IMR-90 (cell line): ENCODE results near the gene CALHM3. TPM values are rescaled to one million over a fixed set of nuclear protein-coding genes. Genes with fewer than 3 reads are reported as not detected.

ENCODE experiments used
- ATAC-seq: fragments of 200-7000 bp; cut with Tn5 transposase; 2 replicates; pipeline ENCODE4 v1.9.1; 2020; ENCODE audit warnings: low read depth, mild to moderate bottlenecking, moderate library complexity
- BruUV-seq: library from RNA; stranded (reverse); fragments of 400-500 nt; replicated peaks from 2 replicates; lab custom pipeline; 2021; lab: Mats Ljungman, UMichigan
- CTCF ChIA-PET: fragments of 300-600 bp; formaldehyde crosslinking; extraction: SDS; loops from one replicate; lab custom pipeline; 2021; ENCODE audit warnings: antibody characterized with exemption; lab: Yijun Ruan, JAX
- POLR2A ChIA-PET: fragments of 300-600 bp; sonication (Branson Sonifier 250); formaldehyde crosslinking; loops from one replicate; lab custom pipeline; 2022; ENCODE audit warnings: antibody characterized with exemption; ENCODE audit not compliant: unreplicated experiment; lab: Charles Lee
- DNase-seq: peaks from one replicate; pipeline ENCODE4 v3.0.0; 2013
- H2AFZ ChIP-seq: replicated peaks from 2 replicates; pipeline ENCODE3; 2013; ENCODE audit warnings: low read length, mild to moderate bottlenecking; ENCODE audit not compliant: poor library complexity
- H2AK5ac ChIP-seq: 2 replicates; pipeline ENCODE4 v1.6.1; 2013; ENCODE audit warnings: low read depth, low read length, inconsistent platforms
- H2AK9ac ChIP-seq: replicated peaks from 2 replicates; pipeline ENCODE3; 2013; ENCODE audit warnings: mild to moderate bottlenecking, low read depth, low read length, moderate library complexity; ENCODE audit not compliant: poor library complexity
- H2BK120ac ChIP-seq: 2 replicates; pipeline ENCODE4 v1.6.1; 2013; ENCODE audit warnings: low read depth, low read length, inconsistent platforms
- H2BK15ac ChIP-seq: 3 replicates; pipeline ENCODE4 v1.6.1; 2013; ENCODE audit warnings: low read depth, low read length, inconsistent platforms
- H2BK20ac ChIP-seq: 2 replicates; pipeline ENCODE4 v1.6.1; 2013; ENCODE audit warnings: low read depth, mild to moderate bottlenecking, inconsistent platforms, low read length, moderate library complexity
- H2BK5ac ChIP-seq: 2 replicates; pipeline ENCODE4 v1.6.1; 2013; ENCODE audit warnings: mild to moderate bottlenecking, low read depth, low read length, inconsistent platforms; ENCODE audit not compliant: poor library complexity, severe bottlenecking
- H3K14ac ChIP-seq: replicated peaks from 2 replicates; pipeline ENCODE4 v1.6.1; 2013; ENCODE audit warnings: low read depth, low read length, inconsistent platforms
- H3K18ac ChIP-seq: 2 replicates; pipeline ENCODE4 v1.6.1; 2013; ENCODE audit warnings: low read depth, low read length, control low read depth
- H3K23ac ChIP-seq: 2 replicates; pipeline ENCODE4 v1.6.1; 2013; ENCODE audit warnings: low read depth, low read length, inconsistent platforms
- H3K27ac ChIP-seq: 2 replicates; pipeline ENCODE4 v1.5.1; 2013; ENCODE audit warnings: mild to moderate bottlenecking, control low read depth, low read length; ENCODE audit not compliant: insufficient read depth
- H3K27me3 ChIP-seq: 2 replicates; pipeline ENCODE4 v1.6.1; 2013; ENCODE audit warnings: low read length; ENCODE audit not compliant: control insufficient read depth, insufficient read depth
- H3K36me3 ChIP-seq: 2 replicates; pipeline ENCODE4 v1.6.1; 2013; ENCODE audit warnings: low read length, mixed read lengths; ENCODE audit not compliant: control insufficient read depth, insufficient read depth
- H3K4ac ChIP-seq: 2 replicates; pipeline ENCODE4 v1.6.1; 2013; ENCODE audit warnings: low read depth, low read length, inconsistent platforms
- H3K4me1 ChIP-seq: 2 replicates; pipeline ENCODE4 v1.6.1; 2013; ENCODE audit warnings: low read length, mixed read lengths; ENCODE audit not compliant: control insufficient read depth, insufficient read depth
- H3K4me2 ChIP-seq: 2 replicates; pipeline ENCODE4 v1.6.1; 2013; ENCODE audit warnings: low read depth, mild to moderate bottlenecking, control low read depth, low read length, moderate library complexity
- H3K4me3 ChIP-seq: 2 replicates; pipeline ENCODE4 v1.5.1; 2013; ENCODE audit warnings: low read depth, mild to moderate bottlenecking, control low read depth, low read length, moderate library complexity; ENCODE audit not compliant: insufficient read depth
- H3K56ac ChIP-seq: 2 replicates; pipeline ENCODE4 v1.6.1; 2013; ENCODE audit warnings: low read length, inconsistent platforms; ENCODE audit not compliant: insufficient read depth; ENCODE audit errors: extremely low read depth
- H3K79me1 ChIP-seq, 2 experiments: 2 replicates each; pipeline ENCODE4 v1.6.1; 2013; ENCODE audit warnings: low read length in 2 of 2, inconsistent platforms in 1 of 2, low read depth in 1 of 2
- H3K9ac ChIP-seq: 2 replicates; pipeline ENCODE4 v1.6.1; 2013; ENCODE audit warnings: low read depth, low read length, control low read depth
- H3K9me1 ChIP-seq: 2 replicates; pipeline ENCODE4 v1.6.1; 2013; ENCODE audit warnings: low read length, inconsistent platforms; ENCODE audit not compliant: insufficient read depth
- H3K9me3 ChIP-seq: 2 replicates; pipeline ENCODE4 v1.6.1; 2013; ENCODE audit warnings: low read length; ENCODE audit not compliant: control insufficient read depth, insufficient read depth
- H4K20me1 ChIP-seq: 2 replicates; pipeline ENCODE4 v1.6.1; 2013; ENCODE audit warnings: low read length, inconsistent platforms; ENCODE audit not compliant: insufficient read depth
- H4K5ac ChIP-seq: 2 replicates; pipeline ENCODE4 v1.6.1; 2013; ENCODE audit warnings: mild to moderate bottlenecking, low read depth, low read length, control low read depth
- H4K8ac ChIP-seq, 2 experiments: 2 replicates each; pipeline ENCODE4 v1.6.1; 2013; ENCODE audit warnings: low read depth in 2 of 2, low read length in 2 of 2, control low read depth in 1 of 2, inconsistent platforms in 1 of 2
- H4K91ac ChIP-seq: 2 replicates; pipeline ENCODE4 v1.6.1; 2013; ENCODE audit warnings: low read depth, low read length, inconsistent platforms; ENCODE audit not compliant: insufficient read depth
- BHLHE40 ChIP-seq: fragments of 150-350 bp; IDR thresholded peaks from 2 replicates; pipeline ENCODE4 v1.6.1; 2016; ENCODE audit warnings: mild to moderate bottlenecking, low read depth, low read length
- CEBPB ChIP-seq: IDR thresholded peaks from 2 replicates; pipeline ENCODE4 v1.6.1; 2012; ENCODE audit warnings: low read depth, low read length, improper control_type of control experiment
- CHD1 ChIP-seq: IDR thresholded peaks from 2 replicates; pipeline ENCODE4 v1.6.1; 2012; ENCODE audit warnings: low read depth, low read length, improper control_type of control experiment
- CTCF ChIP-seq: conservative IDR thresholded peaks from 2 replicates; pipeline ENCODE4 v1.5.1; 2012; ENCODE audit warnings: mild to moderate bottlenecking, low read depth, low read length, improper control_type of control experiment
- FOS ChIP-seq: fragments of 150-350 bp; IDR thresholded peaks from 2 replicates; pipeline ENCODE4 v1.6.1; 2016; ENCODE audit warnings: low read depth, low read length
- MAFK ChIP-seq: IDR thresholded peaks from 2 replicates; pipeline ENCODE4 v1.6.1; 2012; ENCODE audit warnings: low read depth, low read length, improper control_type of control experiment
- MAZ ChIP-seq: IDR thresholded peaks from 2 replicates; pipeline ENCODE4 v1.6.1; 2012; ENCODE audit warnings: low read depth, mild to moderate bottlenecking, low read length, improper control_type of control experiment, moderate library complexity, borderline replicate concordance
- MXI1 ChIP-seq: IDR thresholded peaks from 2 replicates; pipeline ENCODE4 v1.6.1; 2012; ENCODE audit warnings: low read depth, mild to moderate bottlenecking, low read length, moderate library complexity, borderline replicate concordance
- NFE2L2 ChIP-seq: fragments of 150-350 bp; IDR thresholded peaks from 2 replicates; pipeline ENCODE4 v1.6.1; 2016; ENCODE audit warnings: low read depth, mild to moderate bottlenecking, low read length
- POLR2A ChIP-seq: IDR thresholded peaks from 2 replicates; pipeline ENCODE4 v1.6.1; 2012; ENCODE audit warnings: mild to moderate bottlenecking, low read depth, low read length
- RAD21 ChIP-seq: IDR thresholded peaks from 2 replicates; pipeline ENCODE4 v1.6.1; 2012; ENCODE audit warnings: low read length, improper control_type of control experiment
- RCOR1 ChIP-seq: IDR thresholded peaks from 2 replicates; pipeline ENCODE4 v1.6.1; 2012; ENCODE audit warnings: mild to moderate bottlenecking, low read length, improper control_type of control experiment; ENCODE audit not compliant: insufficient replicate concordance
- RFX5 ChIP-seq: IDR thresholded peaks from 2 replicates; pipeline ENCODE4 v1.8.0; 2012; ENCODE audit warnings: low read depth, mild to moderate bottlenecking, low read length, moderate library complexity
- USF2 ChIP-seq: fragments of 150-350 bp; IDR thresholded peaks from 2 replicates; pipeline ENCODE4 v1.6.1; 2017; ENCODE audit warnings: mild to moderate bottlenecking, antibody characterized with exemption, low read length, low read depth
- WGBS, 2 experiments: methylation state at CpG; one replicate each; pipeline versions ENCODE4 v1.1.5 to v1.1.7; 2013; ENCODE audit warnings: missing lambda C conversion rate in 2 of 2; ENCODE audit not compliant: insufficient read length in 1 of 2; ENCODE audit errors: extremely low coverage in 2 of 2; 5-methylcytosine and 5-hydroxymethylcytosine counted together
- dilution Hi-C: fragments of 300-500 bp; cut with HindIII; formaldehyde crosslinking; loops from one replicate; pipeline ENCODE4 v1.14.3; 2018; ENCODE audit warnings: low sequenced_read_pairs; ENCODE audit not compliant: unreplicated experiment
- in situ Hi-C: fragments of 300-500 bp; cut with MboI; formaldehyde crosslinking; loops from 3 replicates; pipeline ENCODE4 v1.14.3; 2019; ENCODE audit warnings: low sequenced_read_pairs, inconsistent platforms, mixed read lengths
- intact Hi-C: fragments of 100-400 bp; cut with micrococcal nuclease; formaldehyde crosslinking; loops from 2 replicates; pipeline ENCODE4 v1.10.0; 2022
- polyA plus RNA-seq, 3 experiments: library from polyadenylated mRNA; depleted of rRNA; stranded (reverse); fragments of >200 nt; gene quantifications; 2 replicates each; pipeline ENCODE4 v1.2.3, GENCODE V29; 2012; ENCODE audit warnings: low replicate concordance in 1 of 3
- total RNA-seq: library from RNA; depleted of rRNA; stranded (reverse); fragments of >200 nt; gene quantifications from 2 replicates; pipeline ENCODE4 v1.2.3, GENCODE V29; 2012

CALHM3 gene
- total and polyA plus RNA-seq, 2 of the 4 experiments (the other 2 are of a cell fraction), result not detected

GRCh38 chr10:103491729-103492364 lies 12.8 kb upstream of the CALHM3 start (continued):
- TF ChIP-seq MAZ, result peak; percentile 36; the same call in 1 of the 2 replicates

GRCh38 chr10:103490986-103491314 lies 11.9 kb upstream of the CALHM3 start:
- 0 out of 3 replicates have a peak overlapping the region, but pooled peaks have one; percentile 48 for H2BK15ac ChIP-seq
- H4K8ac ChIP-seq, result no peak overlapping the region
- H3K4me3 ChIP-seq, result no peak overlapping the region
- H3K18ac ChIP-seq, result no peak overlapping the region
- no peak overlapping the region for H3K9ac ChIP-seq
- no peak for ATAC-seq
- no peaks in the 10 kb centered on the region for H3K79me1 ChIP-seq
- H2BK120ac ChIP-seq, result no peak overlapping the region
- no TSS peak for BruUV-seq
- no peaks in the 10 kb centered on the region for H3K36me3 ChIP-seq
- no peak overlapping the region for H3K4me2 ChIP-seq
- H3K4ac ChIP-seq, result 0 out of 2 replicates have a peak overlapping the region, but pooled peaks have one; percentile 18
- dilution Hi-C loops (no loop called here), intact Hi-C loops (no loop called here), in situ Hi-C loops (loop anchor here (10.0 kb wide), 1 partner anchor 194 kb away; no protein-coding TSS in a partner anchor)
- H2AFZ ChIP-seq, result peak overlapping the region; percentile 59
- H2BK5ac ChIP-seq, result no peak overlapping the region
- H2AK5ac ChIP-seq, result peak overlapping the region; percentile 56; the same call in 1 of the 2 replicates
- H4K20me1 ChIP-seq, result peaks cover 16% of the 10 kb centered on the region; the same call in 1 of the 2 replicates
- DNase-seq, result no peak
- H3K4me1 ChIP-seq, result peaks cover 19% of the 10 kb centered on the region
- no peak overlapping the region; the same call in 1 of the 2 replicates for H3K23ac ChIP-seq
- H4K5ac ChIP-seq, result no peak overlapping the region
- no peak overlapping the region for H2AK9ac ChIP-seq
- peaks cover 9% of the 10 kb centered on the region; the same call in 1 of the 2 replicates for H3K9me1 ChIP-seq
- no peak overlapping the region for H3K56ac ChIP-seq
- H3K27me3 ChIP-seq, result peaks cover 54% of the 10 kb centered on the region
- H4K91ac ChIP-seq, result no peak overlapping the region
- ChIA-PET CTCF (no interaction called here), POLR2A (interaction anchor here (0.6 kb wide), 1 partner anchor 98 kb away, joined by 5 read pairs; no protein-coding TSS in a partner anchor)
- H3K9me3 ChIP-seq, result no peaks in the 10 kb centered on the region
- no peak overlapping the region for H3K27ac ChIP-seq
- no CpG with 5 or more reads among the region's 1 CpG for WGBS, 2 experiments
- no peak overlapping the region; the same call in 1 of the 2 replicates for H2BK20ac ChIP-seq
- H3K14ac ChIP-seq, result no peak overlapping the region
- TF ChIP-seq MAFK, result no peak
- TF ChIP-seq RFX5, result no peak
- no peak for TF ChIP-seq MXI1
- no peak for TF ChIP-seq NFE2L2
- no peak for TF ChIP-seq RAD21
- TF ChIP-seq POLR2A, result no peak
- no peak for TF ChIP-seq BHLHE40
- TF ChIP-seq CHD1, result no peak
- no peak for TF ChIP-seq RCOR1
- TF ChIP-seq USF2, result no peak
- no peak for TF ChIP-seq CTCF
- TF ChIP-seq FOS, result no peak
- TF ChIP-seq CEBPB, result no peak
